ENCODE data around the gene TSBP1.

DNA sequence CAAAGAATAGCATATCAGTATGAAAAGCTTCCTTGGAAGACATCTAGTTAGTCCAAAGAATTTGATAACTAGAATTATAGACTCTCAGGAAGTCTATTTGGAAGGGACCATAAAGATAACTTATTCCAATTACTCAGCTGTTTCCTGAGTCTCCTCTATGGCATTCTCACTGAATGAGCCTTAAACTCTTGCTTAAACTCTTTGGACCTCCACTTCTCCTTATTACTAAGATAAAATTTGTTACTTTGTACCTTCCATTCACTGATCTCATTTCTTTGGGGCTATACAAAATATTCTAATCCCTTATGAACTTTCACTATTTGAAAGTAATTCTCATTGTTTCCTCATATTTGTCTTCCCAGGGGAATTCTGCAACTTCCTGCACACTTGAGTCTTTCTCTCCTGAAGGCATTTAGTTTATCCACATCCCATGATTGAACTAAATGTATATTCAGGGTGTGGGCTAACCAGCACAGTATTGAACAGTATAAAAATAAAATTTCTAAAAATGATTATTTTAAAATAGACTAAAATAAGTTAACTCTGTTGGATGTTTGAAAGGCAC, 80.7 kb downstream of the TSBP1 start:
- TF ChIP-seq CTCF (IDR thresholded peaks at IDR 0.05; ENCODE audit: borderline replicate concordance, extremely low read depth, low read length, poor library complexity, severe bottlenecking) (no peak), EZH2 (IDR thresholded peaks at IDR 0.05; ENCODE audit: borderline replicate concordance, low read depth, low read length, severe bottlenecking) (no peak)
